DMS153 (cell line): ENCODE data around the gene SEMG2.

Experiments
- DNase-seq: peaks from one replicate; lab custom pipeline; 2025; lab: John Stamatoyannopoulos, UW

Gene SEMG2, protein sequence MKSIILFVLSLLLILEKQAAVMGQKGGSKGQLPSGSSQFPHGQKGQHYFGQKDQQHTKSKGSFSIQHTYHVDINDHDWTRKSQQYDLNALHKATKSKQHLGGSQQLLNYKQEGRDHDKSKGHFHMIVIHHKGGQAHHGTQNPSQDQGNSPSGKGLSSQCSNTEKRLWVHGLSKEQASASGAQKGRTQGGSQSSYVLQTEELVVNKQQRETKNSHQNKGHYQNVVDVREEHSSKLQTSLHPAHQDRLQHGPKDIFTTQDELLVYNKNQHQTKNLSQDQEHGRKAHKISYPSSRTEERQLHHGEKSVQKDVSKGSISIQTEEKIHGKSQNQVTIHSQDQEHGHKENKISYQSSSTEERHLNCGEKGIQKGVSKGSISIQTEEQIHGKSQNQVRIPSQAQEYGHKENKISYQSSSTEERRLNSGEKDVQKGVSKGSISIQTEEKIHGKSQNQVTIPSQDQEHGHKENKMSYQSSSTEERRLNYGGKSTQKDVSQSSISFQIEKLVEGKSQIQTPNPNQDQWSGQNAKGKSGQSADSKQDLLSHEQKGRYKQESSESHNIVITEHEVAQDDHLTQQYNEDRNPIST

DNA sequence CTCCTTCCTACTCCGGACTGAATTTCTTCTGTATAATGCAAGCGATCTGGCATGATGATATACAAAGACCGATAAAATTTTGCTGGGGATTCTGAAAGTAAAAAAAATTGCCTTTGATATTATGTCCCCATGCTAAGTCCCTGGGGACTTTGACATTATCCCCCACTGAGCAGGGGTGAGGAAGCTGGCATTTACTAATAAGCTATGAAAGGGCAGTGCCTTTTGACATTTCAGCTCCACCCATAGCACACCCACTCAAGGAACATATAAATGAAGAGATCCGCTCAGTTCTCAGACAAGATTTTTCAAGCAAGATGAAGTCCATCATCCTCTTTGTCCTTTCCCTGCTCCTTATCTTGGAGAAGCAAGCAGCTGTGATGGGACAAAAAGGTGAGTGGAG lies at the start of gene SEMG2:
TSS of gene SEMG2 (plus strand) at position 298 of the 400 bp plus-strand sequence. CDS start at position 315, 17 bp downstream.
- no peak for DNase-seq

DNA sequence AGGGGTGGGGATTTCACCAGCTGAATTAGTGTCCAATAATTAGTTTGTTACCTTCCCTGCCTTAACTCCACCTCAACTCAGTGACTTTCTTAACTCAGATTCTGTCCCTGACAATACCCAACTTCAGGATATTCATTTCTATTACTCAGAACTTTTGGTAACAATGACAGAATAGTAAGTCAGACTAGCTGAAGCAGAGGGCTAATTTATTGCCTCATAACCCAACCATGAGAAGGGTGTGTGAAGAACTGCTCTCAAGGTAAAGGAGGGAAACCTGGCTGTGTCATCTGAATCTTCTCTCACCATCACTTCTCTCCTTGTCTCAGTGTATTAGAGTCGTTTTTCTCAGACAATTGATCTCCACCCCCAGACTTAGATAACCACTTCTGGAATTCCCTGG lies 47.7 kb upstream of the SEMG2 start:
- DNase-seq: no peak

DNA sequence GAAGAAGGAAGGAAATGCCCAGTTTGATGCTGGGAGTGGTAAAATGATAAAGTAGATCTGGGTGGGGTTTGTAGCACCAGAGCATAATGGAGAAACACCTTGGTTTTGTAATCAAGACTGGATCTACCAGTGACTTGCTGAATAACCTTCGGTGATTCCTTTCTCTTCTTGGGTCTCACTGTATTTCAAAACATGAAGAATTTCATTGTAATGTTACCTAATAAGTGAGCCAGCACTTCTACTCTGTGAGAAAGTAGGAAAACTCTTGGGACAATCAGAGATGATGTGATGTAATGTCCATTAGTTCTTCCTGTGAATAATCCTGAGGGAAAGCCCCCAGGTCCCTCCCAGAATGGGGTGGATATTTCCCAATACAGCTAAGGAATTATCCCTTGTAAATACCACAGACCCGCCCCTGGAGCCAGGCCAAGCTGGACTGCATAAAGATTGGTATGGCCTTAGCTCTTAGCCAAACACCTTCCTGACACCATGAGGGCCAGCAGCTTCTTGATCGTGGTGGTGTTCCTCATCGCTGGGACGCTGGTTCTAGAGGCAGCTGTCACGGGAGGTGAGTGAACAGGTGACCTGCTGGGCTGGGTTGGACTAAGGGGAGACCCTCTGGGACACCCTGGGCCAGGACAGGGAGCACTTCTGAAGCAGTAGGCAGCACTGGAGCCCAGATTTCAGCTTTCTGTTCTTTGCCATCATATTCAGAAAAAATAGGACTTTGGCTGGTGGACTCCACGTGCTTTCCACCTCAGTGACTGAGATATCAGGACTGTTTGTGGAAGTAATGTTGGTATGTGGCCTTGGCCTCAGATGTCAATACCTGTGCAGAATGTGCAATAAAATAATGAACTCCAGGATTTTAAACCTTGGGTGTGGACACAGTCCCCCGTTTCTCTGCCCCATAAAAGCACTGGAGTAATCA lies 46.5 kb upstream of the SEMG2 start, which contains the start of gene PI3:
TSS of gene PI3 (plus strand) at position 469 of the 931 bp plus-strand sequence. CDS start at position 490, 21 bp downstream.
- DNase-seq: no peak

DNA sequence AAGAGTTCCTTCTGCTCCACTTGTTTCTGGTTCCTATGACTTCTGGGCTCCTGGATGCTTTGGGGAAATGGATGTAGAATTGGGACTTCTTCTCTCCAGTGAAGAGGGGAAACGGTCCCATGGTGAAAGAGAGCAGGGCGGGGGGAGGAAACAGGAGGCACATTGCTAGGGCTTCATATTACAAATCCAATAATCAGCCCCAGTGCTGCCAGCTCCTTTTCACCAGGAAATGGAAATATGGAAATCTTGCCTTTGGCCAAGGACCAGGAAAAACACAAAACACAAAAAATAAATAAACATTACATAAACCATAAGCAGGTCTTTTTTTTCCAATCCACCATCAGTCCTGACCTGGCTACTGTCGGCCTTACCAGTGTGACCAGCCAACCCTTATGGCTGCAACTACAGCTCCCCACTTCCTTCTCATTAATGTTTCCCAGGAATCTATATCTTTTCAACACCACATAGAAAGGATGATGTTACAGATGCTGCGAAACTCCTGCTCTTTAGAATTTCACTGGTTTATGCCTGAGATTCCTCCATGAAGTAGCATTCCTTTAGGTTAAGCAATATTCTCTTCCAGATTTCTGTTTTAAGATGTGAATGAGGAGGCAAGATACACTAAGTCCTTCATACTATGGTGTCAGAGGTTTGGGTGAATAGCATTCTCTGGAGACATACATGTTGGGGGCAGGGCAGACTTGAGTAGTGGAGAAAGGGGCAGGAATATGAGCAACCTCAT lies 44.5 kb upstream of the SEMG2 start:
- peak; percentile 19 for DNase-seq

DNA sequence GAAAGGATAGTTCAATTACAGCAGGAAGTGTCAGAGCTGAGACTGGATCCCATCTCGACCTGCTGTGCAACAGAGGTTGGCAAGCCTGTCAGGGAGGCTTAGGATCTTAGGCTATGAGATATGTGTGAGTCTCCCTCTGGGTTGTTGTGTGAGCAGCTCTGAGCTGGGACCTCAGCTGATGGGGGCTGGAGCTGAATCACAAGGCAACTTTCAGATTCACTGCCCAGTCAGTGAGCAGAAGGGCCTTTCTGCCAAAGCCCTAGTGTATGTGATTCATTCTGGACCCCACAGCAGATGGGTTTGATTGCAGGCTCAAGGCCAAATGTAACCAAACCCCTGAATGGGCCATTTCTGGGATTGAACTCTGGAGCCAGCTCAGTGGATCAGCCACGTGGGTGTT lies 42.0 kb upstream of the SEMG2 start:
- no peak for DNase-seq

DNA sequence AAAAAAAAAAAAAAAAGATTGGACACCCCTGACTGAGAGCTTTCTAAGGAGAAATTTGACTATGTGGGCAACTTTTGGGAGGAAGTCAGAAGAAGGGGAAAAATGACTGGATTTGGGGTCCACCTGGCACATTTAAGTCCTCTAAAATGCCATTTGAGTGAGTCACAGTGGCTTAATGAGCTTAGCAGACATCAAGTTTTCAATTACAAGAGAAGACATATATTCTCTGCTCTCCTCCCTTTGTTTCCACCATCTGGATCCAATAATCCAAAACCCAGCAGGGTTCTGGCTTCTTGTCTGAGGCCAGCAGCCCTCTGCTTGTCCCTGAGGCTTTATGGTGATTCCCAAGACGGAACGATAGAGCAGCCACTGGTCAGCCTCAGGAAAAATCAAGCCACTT lies 39.5 kb upstream of the SEMG2 start:
- no peak for DNase-seq

DNA sequence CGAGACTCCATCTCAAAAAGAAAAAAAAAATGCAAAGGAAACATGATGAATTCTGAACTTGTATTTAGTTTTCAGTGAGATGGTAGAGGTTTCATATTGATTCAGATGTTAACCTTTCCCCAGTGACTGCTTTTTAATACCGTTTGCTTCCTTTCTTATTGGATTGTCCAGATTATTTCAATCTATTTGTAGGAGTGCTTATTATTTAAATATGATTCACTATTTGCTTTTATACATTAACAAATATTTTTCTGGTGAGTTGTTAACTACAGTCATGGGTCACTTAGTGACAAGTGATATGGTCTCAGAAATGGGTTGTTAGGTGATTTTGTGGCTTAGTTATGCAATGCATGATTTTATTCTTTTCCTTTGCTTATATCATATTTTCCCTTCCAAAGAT lies 38.1 kb upstream of the SEMG2 start:
- no peak for DNase-seq

DNA sequence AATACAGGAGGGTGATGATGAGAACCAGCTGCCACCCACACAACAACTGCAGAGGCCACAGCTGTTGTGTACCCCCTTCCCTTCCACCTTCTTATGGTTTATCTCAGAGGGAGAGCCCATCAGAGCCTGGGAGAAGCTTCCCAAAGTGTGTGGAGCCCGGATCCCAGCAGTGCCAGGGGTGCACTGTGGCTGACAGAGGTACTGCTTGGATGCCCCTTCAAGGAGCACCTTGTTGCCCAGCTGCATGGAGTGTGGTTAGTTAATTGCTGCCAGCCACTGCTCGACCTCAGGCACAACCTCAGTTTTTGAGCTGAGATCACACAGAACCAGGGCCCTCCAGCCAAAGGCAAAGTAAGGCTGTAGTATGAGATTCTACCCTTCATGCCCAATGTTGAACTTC lies 33.5 kb upstream of the SEMG2 start:
- no peak for DNase-seq

DNA sequence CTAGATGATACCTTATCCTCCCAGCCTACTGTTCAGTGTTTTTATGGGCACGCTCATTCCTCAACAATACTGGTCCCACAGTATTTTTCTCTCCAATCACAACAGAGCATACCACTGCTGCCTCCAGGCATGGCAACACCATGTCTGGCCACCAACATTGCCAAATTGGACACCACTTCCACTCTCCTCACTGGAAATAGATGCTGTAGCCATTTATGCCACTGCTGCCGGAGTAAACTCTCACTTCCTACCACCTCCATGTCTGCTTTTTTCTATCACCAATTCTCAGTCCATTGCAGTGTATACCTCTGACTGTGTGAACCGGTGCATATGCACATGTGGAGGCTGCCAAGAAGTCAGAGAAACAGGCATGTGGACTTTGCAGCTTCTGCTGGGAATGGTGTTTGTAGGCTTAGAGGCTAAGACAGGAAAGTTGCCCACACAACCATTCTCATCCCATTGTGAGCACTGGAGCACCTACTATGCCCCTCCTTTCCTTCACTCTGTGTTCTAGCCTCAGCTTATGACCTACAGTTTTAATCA lies 32.0 kb upstream of the SEMG2 start:
- no peak for DNase-seq

DNA sequence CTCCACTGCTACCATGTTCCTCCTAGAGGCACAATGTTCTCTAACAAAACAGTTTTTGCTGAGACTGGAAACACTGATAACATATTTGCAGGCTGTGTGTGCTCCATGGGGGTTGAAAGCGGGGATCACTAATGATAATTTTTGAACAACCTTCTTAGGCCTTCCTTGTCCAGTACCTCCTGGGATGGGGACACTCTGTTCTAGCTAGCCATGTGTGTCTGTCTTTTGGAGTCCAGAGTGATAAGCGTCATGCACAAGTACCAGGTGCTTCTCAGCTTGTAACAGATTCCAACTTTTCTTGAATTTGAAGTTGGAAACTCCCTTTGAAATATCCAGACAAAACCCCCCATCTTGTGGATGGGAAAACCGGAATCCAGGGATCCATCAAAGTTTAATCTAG lies 31.3 kb upstream of the SEMG2 start:
- no peak for DNase-seq

DNA sequence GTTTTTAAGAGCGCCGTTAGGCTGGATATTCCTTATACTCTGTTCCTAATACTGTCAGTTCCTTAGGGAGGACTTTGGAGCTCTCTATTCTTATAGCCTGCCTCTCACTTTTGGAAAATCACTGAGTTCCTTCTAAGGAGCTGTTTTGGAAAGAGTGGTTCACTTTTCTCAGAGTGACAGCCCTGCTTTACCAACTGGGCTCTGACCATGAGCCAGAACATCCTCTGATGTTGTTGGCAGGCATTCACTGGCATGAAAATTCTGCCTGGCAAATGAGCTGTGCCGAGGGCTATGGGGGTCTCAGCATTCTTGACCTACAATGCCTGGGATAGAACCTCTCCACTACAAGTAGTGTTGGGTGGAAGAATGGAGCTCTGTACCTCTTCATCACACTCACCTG lies 29.2 kb upstream of the SEMG2 start:
- DNase-seq: no peak

DNA sequence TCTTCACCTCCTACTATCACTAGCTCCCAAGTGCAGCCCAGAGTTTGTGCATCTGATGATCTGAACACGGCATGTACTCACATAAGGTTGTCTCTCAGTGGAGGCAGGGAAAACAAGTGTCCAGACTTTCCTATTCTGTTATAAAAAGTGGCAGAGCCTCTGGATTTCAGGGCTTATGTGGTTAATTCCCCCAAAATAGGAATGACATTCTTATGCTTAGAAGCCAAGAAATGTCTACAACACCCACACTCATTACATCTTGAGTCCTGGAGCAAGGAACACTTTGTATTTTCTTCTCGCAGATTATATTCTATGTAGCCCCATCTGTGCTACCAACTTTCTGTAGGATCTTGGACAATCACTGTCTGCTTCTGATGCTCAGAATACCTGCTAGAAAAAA lies 27.8 kb upstream of the SEMG2 start:
- no peak for DNase-seq

DNA sequence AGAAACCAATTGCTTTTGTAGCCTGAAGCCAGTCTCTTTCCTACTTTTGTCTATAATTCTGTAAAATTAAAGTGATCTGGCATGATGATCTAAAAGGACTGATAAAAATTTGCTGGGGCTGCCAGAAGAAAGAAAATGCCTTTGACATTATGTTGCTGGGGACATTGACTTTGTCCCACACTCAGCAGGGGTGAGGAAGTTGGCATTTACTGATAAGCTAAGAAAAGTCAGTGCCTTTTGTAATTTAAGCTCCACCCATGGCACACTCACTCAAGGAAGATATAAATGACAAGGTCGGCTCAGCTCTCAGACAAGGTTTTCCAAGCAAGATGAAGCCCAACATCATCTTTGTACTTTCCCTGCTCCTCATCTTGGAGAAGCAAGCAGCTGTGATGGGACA lies 14.4 kb upstream of the SEMG2 start, which contains the start of gene SEMG1:
TSS of gene SEMG1 (plus strand) at position 309 of the 400 bp plus-strand sequence. CDS start at position 330, 21 bp downstream.
- no peak for DNase-seq

DNA sequence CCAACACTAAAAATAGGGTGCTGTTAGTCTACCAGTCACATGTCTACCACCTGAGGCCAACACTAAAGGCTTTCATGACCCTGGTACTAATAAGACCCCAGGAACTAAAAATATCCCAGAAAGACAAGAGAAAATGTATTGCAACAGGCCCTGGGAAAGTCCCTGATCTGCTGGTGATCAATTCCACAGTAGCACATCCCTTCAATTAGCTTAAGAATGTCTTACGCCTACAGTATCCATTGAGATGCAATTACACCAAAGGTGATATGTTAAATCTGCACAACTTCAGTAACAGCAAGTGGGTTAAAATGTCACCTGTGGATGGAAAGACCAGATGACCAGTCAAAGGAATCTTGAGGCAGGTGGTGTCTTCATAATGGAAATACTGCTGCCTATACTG lies 11.2 kb upstream of the SEMG2 start:
- no peak for DNase-seq

DNA sequence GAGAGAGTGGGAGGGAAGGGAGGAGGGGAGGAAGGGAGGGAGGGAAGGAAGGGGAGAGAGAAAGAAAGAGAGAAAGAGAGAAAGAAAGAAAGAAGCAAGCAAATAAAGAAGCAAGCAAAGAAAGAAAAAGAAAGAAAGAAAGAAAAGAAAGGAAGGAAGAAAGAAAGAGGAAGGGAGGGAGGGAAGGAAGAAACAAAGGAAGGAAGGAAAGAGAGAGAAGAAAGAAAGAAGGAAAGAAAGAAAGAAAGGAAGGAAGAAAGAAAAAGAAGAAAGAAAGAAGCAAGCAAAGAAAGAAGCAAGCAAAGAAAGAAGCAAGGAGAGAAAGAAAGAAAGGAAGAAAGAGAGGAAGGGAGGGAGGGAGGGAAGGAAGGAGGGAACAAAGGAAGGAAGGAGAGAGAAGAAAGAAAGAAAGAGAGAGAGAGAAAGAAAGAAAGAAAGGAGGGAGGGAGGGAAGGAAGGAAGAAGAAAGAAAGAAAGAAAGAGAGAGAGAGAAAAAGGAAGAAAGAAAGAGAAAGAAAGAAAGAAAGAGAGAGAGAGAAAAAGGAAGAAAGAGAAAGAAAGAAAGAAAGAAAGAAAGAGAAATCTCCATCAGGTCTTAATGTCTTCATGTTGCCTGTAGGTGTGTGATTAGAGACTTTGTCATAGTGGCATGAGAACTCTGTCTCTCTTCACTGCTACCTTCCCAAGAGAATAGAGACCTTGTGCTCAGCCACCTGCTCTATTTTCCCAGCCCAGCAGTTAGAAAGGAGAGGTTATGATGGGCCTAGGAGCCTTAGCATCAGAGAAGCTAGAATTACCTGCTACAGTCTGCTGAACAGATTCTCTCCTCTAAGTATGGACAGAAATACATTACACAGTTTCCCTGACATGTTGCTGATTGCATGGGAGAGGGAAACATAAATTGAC lies 9.4 kb upstream of the SEMG2 start:
- no peak for DNase-seq

DNA sequence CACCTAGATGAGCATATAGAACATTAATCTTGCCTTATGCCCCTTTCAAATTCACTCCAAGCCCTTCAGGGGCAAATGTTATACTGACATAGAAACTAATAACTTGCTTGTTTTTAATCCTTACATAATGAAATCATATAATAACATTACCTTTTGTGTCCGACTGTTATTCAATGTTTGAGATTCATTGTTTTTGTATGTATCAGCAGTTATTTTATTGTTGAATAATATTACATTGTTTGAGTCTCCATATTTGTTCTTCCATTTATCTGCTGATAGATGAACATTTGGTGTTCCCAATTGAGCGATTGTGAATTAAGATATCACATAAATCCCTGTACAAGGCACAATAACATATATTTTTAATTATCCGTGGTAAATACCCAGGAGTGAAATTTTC lies 8.3 kb upstream of the SEMG2 start:
- DNase-seq: no peak

DNA sequence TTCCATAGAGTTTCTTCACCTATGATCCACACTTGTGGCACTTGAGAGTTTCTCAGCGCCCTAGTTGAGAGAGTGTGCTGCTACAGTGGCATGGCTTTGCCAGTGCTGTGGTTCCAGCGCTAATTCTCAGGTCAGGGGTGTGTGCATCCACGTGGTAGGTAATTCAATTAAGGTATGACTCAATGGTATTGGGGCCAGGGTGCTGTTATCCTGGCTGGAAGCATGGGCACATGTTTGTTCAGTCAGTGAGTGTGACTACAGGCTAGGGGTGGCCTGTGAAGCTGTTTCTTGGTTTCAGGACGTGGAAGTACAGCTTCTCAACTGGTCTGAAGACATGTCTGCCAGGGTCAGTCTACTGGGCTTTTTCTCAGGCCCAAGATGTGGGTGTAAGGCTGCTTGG lies 3.0 kb upstream of the SEMG2 start:
- no peak for DNase-seq

DNA sequence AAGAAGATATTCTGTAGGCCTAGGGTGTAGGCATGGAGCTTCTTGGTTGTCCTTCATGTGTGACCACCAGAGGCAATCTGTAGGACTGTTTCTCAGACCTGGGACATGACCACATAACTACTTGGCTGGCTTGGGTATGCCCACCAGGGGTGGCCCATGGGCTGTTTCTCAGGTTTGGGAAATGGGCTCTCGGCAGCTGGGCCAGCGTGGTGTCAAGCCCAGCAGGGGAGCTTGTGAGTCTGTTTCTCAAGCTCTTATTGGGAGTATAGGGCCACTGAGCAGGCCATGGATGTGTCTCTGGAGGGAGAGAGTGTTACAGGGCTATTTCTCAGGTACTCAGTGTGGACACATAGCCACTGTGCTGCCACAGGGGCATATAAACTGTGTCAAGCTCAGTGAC lies 2.5 kb upstream of the SEMG2 start:
- DNase-seq: no peak

DNA sequence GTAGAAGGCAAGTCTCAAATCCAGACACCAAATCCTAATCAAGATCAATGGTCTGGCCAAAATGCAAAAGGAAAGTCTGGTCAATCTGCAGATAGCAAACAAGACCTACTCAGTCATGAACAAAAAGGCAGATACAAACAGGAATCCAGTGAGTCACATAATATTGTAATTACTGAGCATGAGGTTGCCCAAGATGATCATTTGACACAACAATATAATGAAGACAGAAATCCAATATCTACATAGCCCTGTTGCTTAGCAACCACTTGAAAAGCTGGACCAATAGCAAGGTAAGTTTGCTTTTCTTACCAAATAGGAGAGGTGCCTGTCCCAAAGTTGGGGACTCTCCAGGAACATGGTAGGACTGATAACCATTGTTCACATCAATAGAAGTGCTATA lies 2.0 kb downstream of the SEMG2 start:
- DNase-seq: no peak

DNA sequence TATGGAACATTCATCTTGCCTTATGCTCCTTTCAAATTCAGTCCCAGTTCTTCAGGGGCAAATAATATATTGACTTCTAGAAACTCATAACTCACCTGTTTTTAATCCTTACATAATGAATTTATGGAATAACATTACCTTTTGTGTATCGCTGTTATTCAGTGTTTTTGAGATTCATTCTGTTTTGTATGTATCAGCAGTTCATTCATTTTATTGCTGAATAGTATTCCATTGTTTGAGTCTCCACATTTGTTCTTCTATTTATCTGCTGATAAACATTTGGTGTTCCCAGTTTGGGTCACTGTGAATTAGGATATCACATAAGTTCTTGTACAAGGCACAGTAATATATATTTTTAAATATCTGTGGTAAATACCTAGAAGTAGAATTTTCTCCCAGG lies 5.1 kb downstream of the SEMG2 start:
- DNase-seq: no peak
